Glutamatergic neuron (in vitro differentiated cells): ENCODE results near the gene PTMA. TPM values are rescaled to one million over a fixed set of nuclear protein-coding genes. Genes with fewer than 3 reads are reported as not detected.

ENCODE experiments used
- DNase-seq: peaks from one replicate; pipeline ENCODE4 v3.0.0; 2022
- H3K27ac Mint-ChIP-seq: one replicate; pipeline ENCODE4 v1.8.0; 2020; ENCODE audit warnings: mild to moderate bottlenecking, mixed read lengths, inconsistent platforms; ENCODE audit not compliant: unreplicated experiment
- H3K27me3 Mint-ChIP-seq: one replicate; pipeline ENCODE4 v1.8.0; 2020; ENCODE audit warnings: mild to moderate bottlenecking, moderate library complexity, mixed read lengths, inconsistent platforms; ENCODE audit not compliant: unreplicated experiment
- H3K36me3 Mint-ChIP-seq: one replicate; pipeline ENCODE4 v1.8.0; 2020; ENCODE audit warnings: mild to moderate bottlenecking, mixed read lengths, inconsistent platforms; ENCODE audit not compliant: unreplicated experiment
- H3K4me1 Mint-ChIP-seq: one replicate; pipeline ENCODE4 v1.8.0; 2020; ENCODE audit warnings: mild to moderate bottlenecking, low read depth, mixed read lengths, inconsistent platforms; ENCODE audit not compliant: unreplicated experiment
- H3K4me3 Mint-ChIP-seq: one replicate; pipeline ENCODE4 v1.8.0; 2020; ENCODE audit warnings: mild to moderate bottlenecking, mixed read lengths, inconsistent platforms; ENCODE audit not compliant: unreplicated experiment
- H3K9me3 Mint-ChIP-seq: one replicate; pipeline ENCODE4 v1.8.0; 2020; ENCODE audit warnings: mild to moderate bottlenecking, moderate library complexity, mixed read lengths, inconsistent platforms; ENCODE audit not compliant: unreplicated experiment
- total RNA-seq: library from RNA; stranded (reverse); fragmentation: NEBNext Ultra II Directional; extraction: Animal tissue kit (Norgen Biotek cat#: 25700); gene quantifications from one replicate; pipeline ENCODE4 v1.2.1, GENCODE V29; 2021; ENCODE audit not compliant: unreplicated experiment
- TF ChIP-seq, protein P1 (sequence below): fragments of 200-600 bp; sonication (generic); IDR thresholded peaks from one replicate; pipeline ENCODE4 v1.5.0; 2021; ENCODE audit not compliant: partially characterized antibody, unreplicated experiment

PTMA gene
- total RNA-seq, 1 donor from 2014 or later, result 948 TPM

DNA sequence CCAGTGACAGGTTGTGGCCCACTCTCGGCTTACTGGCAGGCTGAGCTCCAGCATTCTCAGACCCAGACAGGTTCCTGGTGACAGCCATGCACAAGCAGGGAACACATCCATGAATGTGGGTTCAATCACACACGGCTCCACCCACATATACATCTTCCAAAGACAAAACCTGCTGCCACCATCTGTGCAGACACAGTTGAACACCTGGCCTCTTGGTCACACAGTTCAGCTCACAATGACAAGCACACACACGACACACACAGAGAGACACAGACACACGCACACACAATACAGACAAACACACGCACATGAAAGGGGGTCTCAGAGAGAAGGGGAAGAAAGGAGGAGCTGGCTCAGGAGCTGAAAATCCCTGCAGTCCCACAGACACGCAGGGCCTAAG, 32.1 kb upstream of the PTMA start:
- Mint-ChIP-seq H3K27ac (peak overlapping the region; percentile 96), H3K4me1 (peaks cover 30% of the 10 kb centered on the region), H3K9me3 (peaks cover 10% of the 10 kb centered on the region), H3K27me3 (peaks cover 8% of the 10 kb centered on the region), H3K36me3 (no peaks in the 10 kb centered on the region), H3K4me3 (peak overlapping the region; percentile 45)
- no peak for DNase-seq
- TF ChIP-seq, protein P1, sequence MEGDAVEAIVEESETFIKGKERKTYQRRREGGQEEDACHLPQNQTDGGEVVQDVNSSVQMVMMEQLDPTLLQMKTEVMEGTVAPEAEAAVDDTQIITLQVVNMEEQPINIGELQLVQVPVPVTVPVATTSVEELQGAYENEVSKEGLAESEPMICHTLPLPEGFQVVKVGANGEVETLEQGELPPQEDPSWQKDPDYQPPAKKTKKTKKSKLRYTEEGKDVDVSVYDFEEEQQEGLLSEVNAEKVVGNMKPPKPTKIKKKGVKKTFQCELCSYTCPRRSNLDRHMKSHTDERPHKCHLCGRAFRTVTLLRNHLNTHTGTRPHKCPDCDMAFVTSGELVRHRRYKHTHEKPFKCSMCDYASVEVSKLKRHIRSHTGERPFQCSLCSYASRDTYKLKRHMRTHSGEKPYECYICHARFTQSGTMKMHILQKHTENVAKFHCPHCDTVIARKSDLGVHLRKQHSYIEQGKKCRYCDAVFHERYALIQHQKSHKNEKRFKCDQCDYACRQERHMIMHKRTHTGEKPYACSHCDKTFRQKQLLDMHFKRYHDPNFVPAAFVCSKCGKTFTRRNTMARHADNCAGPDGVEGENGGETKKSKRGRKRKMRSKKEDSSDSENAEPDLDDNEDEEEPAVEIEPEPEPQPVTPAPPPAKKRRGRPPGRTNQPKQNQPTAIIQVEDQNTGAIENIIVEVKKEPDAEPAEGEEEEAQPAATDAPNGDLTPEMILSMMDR, result no peak

DNA sequence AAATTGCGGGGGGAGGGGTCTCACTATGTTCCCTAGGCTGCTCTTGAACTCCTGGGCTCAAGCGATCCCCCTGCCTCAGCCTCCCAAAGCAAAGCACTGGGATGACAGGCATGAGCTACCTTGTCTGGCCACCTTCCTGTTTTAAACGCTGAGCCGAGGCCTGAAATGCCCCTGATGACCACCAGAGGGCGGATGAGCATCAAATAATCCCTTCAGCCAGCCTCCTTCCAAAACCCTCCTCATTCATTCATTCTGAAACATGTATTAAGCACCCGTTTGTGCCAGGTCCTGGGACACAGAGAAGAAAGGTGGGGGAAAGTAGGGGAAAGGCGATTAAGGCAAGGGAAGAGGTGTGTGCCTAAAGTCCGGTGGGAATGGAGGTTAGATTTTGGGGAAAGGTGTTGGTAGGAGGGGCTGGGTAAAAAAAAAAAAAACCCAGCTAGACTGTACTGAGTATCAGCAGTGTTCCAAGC, 30.7 kb upstream of the PTMA start:
- Mint-ChIP-seq H3K36me3 (no peaks in the 10 kb centered on the region), H3K4me1 (peaks cover 33% of the 10 kb centered on the region), H3K27me3 (peaks cover 19% of the 10 kb centered on the region), H3K9me3 (peaks cover 14% of the 10 kb centered on the region), H3K4me3 (no peak overlapping the region), H3K27ac (peak overlapping the region; percentile 22)
- TF ChIP-seq, protein P1, result peak; percentile 95
- DNase-seq, result peak; percentile 84

DNA sequence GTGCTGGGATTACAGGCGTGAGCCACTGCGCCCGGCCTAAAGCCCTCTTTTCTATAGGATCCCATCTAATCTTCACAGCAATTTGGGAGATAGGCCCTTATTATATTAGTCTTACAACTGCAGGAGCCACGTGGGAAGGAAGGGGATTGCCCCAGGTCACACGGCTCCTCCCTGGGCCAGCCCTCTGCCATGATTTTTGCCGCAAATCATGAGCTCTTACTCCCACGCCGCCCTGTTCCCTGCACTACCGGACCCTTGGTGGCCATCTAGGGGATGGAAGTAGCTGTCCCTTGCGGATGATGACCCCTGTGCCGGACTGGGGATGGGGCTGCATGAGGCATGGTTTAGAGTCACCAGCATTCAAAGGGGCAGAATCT, 28.4 kb upstream of the PTMA start:
- peaks cover 15% of the 10 kb centered on the region for H3K9me3 Mint-ChIP-seq
- peaks cover 26% of the 10 kb centered on the region for H3K4me1 Mint-ChIP-seq
- H3K27ac Mint-ChIP-seq, result peak overlapping the region; percentile 82
- no peak for DNase-seq
- peaks cover 17% of the 10 kb centered on the region for H3K27me3 Mint-ChIP-seq
- TF ChIP-seq, protein P1, result no peak
- H3K36me3 Mint-ChIP-seq, result no peaks in the 10 kb centered on the region
- no peak overlapping the region for H3K4me3 Mint-ChIP-seq

DNA sequence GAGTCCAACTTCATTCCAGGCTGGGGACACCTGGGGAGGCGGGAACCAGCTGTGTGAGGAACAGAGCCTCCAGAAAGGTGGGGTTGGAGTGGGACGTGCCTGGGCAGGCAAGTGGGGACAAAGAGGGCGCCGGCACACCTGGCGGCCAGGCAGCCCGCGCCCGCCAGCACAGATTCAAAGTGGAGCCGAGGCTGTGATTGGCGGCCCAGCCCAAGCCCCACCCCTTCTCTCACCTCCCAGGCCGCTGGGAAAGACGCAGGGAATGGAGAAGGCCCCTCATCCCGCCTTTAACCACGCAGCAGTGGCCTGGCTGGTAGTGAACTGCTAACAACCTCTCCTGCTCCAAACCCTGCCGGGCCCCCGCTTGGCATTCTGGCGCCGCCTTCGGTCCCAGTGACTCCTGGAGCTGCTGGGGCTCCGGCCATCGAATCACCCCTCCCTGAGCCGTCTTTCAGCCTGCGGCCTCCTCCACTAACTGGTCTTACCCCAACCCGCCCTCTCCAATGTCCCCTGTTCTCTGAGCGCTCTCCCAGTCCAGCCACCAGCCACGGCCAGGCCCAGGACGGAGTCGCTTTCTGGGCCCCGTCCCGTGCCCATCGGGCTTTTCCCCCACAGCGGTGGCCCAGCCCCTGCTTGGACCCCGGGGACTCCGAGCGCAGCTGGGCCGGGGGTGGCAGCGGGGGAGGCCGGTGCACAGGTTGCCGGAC, 27.9 kb upstream of the PTMA start:
- H3K4me1 Mint-ChIP-seq, result peaks cover 25% of the 10 kb centered on the region
- DNase-seq, result peak; percentile 65
- H3K9me3 Mint-ChIP-seq, result peaks cover 14% of the 10 kb centered on the region
- TF ChIP-seq, protein P1, result no peak
- H3K4me3 Mint-ChIP-seq, result peak overlapping the region; percentile 68
- H3K36me3 Mint-ChIP-seq, result no peaks in the 10 kb centered on the region
- peaks cover 15% of the 10 kb centered on the region for H3K27me3 Mint-ChIP-seq
- peak overlapping the region; percentile 90 for H3K27ac Mint-ChIP-seq

DNA sequence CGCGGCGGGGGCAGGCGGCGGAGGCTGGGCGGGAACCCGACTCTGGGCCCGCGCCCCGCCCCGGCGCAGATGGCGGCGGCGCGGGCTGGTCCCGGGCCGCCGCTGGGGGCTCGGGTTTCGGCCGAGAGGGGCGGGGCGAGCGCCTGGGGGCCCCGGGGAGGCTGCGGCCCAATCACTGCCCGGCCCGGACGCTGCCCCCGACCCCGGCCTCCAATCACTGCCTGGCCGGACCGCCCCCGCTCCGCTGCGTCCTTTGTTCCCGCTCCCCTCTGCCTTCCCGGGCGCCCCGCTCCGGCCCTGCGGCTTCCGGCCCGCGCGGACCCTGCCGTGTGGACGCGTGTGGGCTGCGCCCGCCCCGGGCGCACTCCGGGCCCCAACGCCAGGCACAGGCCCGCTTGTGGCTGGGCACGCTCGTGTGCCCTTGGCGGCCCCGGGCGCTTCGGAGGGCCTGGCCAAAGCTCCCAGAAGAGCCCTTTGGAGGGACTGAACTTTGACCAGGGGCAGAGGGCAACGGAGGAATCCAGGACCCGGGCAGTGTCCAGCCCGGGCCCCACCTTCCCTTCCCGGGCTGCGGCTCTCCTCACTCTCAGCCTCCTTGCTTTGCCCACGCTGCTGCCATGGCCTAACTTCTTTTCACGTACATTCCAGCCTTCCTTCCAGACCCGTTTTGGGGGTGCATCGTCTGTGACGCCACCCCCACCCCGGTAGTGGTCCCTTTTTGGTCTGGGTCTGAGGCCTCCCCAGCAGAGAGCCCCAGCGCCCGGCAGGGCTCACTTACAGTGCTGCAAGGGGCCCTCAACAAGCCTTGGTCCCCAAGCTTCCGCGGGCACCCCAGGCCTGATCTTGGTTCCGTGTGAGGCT, 27.1 kb upstream of the PTMA start:
- TF ChIP-seq, protein P1, result no peak
- peaks cover 12% of the 10 kb centered on the region for H3K9me3 Mint-ChIP-seq
- H3K4me3 Mint-ChIP-seq, result peak overlapping the region; percentile 82
- H3K4me1 Mint-ChIP-seq, result peaks cover 19% of the 10 kb centered on the region
- H3K36me3 Mint-ChIP-seq, result no peaks in the 10 kb centered on the region
- peak; percentile 90 for DNase-seq
- H3K27me3 Mint-ChIP-seq, result peaks cover 13% of the 10 kb centered on the region
- peak overlapping the region; percentile 97 for H3K27ac Mint-ChIP-seq
